ENCODE data around the gene SLC37A1.

The SLC37A1 gene

GRCh38 chr21:42533306-42533962 lies 19.8 kb downstream of the SLC37A1 start:
- Mint-ChIP-seq H3K9me3 (no peaks in the 10 kb centered on the region), H3K4me1 (no peaks in the 10 kb centered on the region), H3K36me3 (ENCODE audit: low read depth) (peaks cover 4% of the 10 kb centered on the region), H3K27ac (no peak overlapping the region), H3K4me3 (no peak overlapping the region), H3K27me3 (ENCODE audit: low read depth) (peaks cover 35% of the 10 kb centered on the region)
- TF ChIP-seq CTCF (IDR thresholded peaks at IDR 0.05; ENCODE audit: unreplicated experiment in 3 of 3) = no peak

DNA sequence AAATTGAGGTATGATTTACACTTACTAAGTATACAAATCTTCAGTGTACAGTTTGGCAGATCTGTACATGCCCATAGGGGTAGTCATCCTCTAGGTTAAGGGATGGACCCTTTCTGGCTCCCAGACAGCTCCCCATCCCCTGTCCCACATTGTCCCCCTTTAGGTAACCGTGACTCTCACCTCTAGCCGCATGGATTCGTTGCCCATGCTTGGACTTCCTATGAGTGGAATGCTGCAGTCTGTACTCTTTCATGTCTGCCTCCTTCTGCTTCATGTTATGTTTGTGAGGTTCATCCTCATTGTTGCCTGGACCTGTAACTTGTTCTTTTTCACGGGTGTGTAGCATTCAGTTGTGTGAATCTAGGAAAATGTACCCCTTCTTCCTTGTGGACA lies 20.3 kb downstream of the SLC37A1 start:
- H3K36me3 Mint-ChIP-seq (ENCODE audit: low read depth) = peaks cover 4% of the 10 kb centered on the region
- H3K27me3 Mint-ChIP-seq (ENCODE audit: low read depth) = peaks cover 38% of the 10 kb centered on the region
- TF ChIP-seq CTCF (IDR thresholded peaks at IDR 0.05; ENCODE audit: unreplicated experiment in 3 of 3) = no peak
- no peak overlapping the region for H3K4me3 Mint-ChIP-seq
- H3K9me3 Mint-ChIP-seq = no peaks in the 10 kb centered on the region
- no peak overlapping the region for H3K27ac Mint-ChIP-seq
- H3K4me1 Mint-ChIP-seq = no peaks in the 10 kb centered on the region

GRCh38 chr21:42534421-42535378 lies 21.0 kb downstream of the SLC37A1 start:
- Mint-ChIP-seq H3K9me3 (no peaks in the 10 kb centered on the region), H3K4me1 (no peaks in the 10 kb centered on the region), H3K27me3 (ENCODE audit: low read depth) (peaks cover 44% of the 10 kb centered on the region), H3K27ac (no peak overlapping the region), H3K36me3 (ENCODE audit: low read depth) (peaks cover 4% of the 10 kb centered on the region), H3K4me3 (no peak overlapping the region)
- no peak for TF ChIP-seq CTCF (IDR thresholded peaks at IDR 0.05; ENCODE audit: unreplicated experiment in 3 of 3)

DNA sequence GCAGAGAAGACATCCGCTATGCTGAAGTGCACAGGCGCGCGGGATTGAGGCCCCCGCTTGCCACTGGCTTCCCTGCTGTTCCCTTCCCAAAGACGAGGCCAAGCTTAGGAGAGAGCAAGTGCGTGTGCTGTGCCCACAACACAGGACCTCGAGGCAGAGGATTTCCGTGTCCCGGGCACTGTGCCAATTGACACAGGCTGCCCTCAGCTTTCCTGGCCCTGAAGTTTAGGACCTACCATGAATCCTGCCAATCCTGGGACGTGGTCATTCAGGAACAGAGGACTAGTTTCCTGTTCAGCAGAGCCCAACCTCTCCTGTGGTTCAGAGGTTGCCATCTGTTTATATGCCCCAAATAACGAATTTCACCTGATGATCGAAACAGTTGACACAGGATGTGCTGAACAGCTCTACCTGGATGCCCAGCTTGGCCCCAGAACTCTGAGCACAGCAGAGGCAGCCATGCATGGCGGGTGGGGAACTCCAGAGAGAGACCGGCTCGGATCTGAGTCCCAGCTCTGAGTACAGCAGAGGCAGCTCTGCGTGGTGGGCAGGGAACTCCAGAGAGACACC lies 22.0 kb downstream of the SLC37A1 start:
- Mint-ChIP-seq H3K27me3 (ENCODE audit: low read depth) (peaks cover 52% of the 10 kb centered on the region), H3K36me3 (ENCODE audit: low read depth) (no peaks in the 10 kb centered on the region), H3K4me3 (no peak overlapping the region), H3K4me1 (no peaks in the 10 kb centered on the region), H3K9me3 (no peaks in the 10 kb centered on the region), H3K27ac (no peak overlapping the region)
- TF ChIP-seq CTCF (IDR thresholded peaks at IDR 0.05; ENCODE audit: unreplicated experiment in 3 of 3) = no peak

GRCh38 chr21:42536601-42537000 lies 22.9 kb downstream of the SLC37A1 start:
- no peak for TF ChIP-seq CTCF (IDR thresholded peaks at IDR 0.05; ENCODE audit: unreplicated experiment in 3 of 3)
- Mint-ChIP-seq H3K4me1 (no peaks in the 10 kb centered on the region), H3K27me3 (ENCODE audit: low read depth) (peaks cover 46% of the 10 kb centered on the region), H3K4me3 (no peak overlapping the region), H3K9me3 (no peaks in the 10 kb centered on the region), H3K27ac (peak overlapping the region in 1 of 3 experiments; percentile 62), H3K36me3 (ENCODE audit: low read depth) (no peaks in the 10 kb centered on the region)
